HEK293 (cell line): ENCODE results near the gene GIT1.

Experiments
- CTCF ChIA-PET: fragments of 350-600 bp; formaldehyde crosslinking; extraction: SDS; loops from one replicate; lab custom pipeline; 2021; ENCODE audit warnings: antibody characterized with exemption; lab: Yijun Ruan, JAX
- POLR2A ChIA-PET: fragments of 300-600 bp; formaldehyde crosslinking; extraction: SDS; loops from one replicate; lab custom pipeline; 2020; ENCODE audit warnings: antibody characterized with exemption, inconsistent platforms; lab: Yijun Ruan, JAX
- H3K27ac ChIP-seq: fragments of 200-500 bp; sonication (Bioruptor generic); 2 replicates; pipeline ENCODE4 v1.5.1; 2014; ENCODE audit warnings: low read depth, low read length, control low read depth, inconsistent platforms; ENCODE audit errors: extremely low read depth
- H3K36me3 ChIP-seq, 2 experiments: fragments of 200-500 bp in 1 of 2; sonication (Bioruptor generic) in 1 of 2; 1 replicate in 1 of 2; 2 replicates in 1 of 2; pipeline ENCODE4 v1.5.1; 2014 to 2017; ENCODE audit warnings: inconsistent platforms in 2 of 2, low read length in 2 of 2; ENCODE audit not compliant: control insufficient read depth in 2 of 2, insufficient read depth in 1 of 2
- H3K4me1 ChIP-seq: fragments of 200-500 bp; sonication (Bioruptor generic); 2 replicates; pipeline ENCODE4 v1.5.1; 2014; ENCODE audit warnings: mild to moderate bottlenecking, low read length, inconsistent platforms; ENCODE audit not compliant: control insufficient read depth, insufficient read depth
- H3K4me3 ChIP-seq: 2 replicates; pipeline ENCODE4 v1.5.1; 2011; ENCODE audit warnings: low read depth, mild to moderate bottlenecking, control low read depth, low read length, moderate library complexity
- H3K9me3 ChIP-seq: fragments of 200-500 bp; sonication (Bioruptor generic); 2 replicates; pipeline ENCODE4 v1.5.1; 2014; ENCODE audit warnings: low read depth, low read length, inconsistent platforms; ENCODE audit not compliant: control insufficient read depth, insufficient read depth
- ATF2 ChIP-seq: fragments of 450-650 bp; formaldehyde crosslinking; IDR thresholded peaks from 2 replicates; pipeline ENCODE4 v1.5.1; 2016; ENCODE audit warnings: missing biosample characterization, missing genetic modification characterization, low read depth
- HIC1 ChIP-seq: fragments of 450-650 bp; formaldehyde crosslinking; IDR thresholded peaks from 2 replicates; pipeline ENCODE4 v1.5.1; 2016; ENCODE audit warnings: missing biosample characterization, missing genetic modification characterization
- HOXD13 ChIP-seq: sonication (generic); formaldehyde crosslinking; IDR thresholded peaks from 2 replicates; pipeline ENCODE4 v1.8.0; 2022; ENCODE audit warnings: missing genetic modification reagents, borderline replicate concordance
- SCRT2 ChIP-seq: fragments of 450-650 bp; formaldehyde crosslinking; IDR thresholded peaks from 2 replicates; pipeline ENCODE4 v1.5.1; 2016; ENCODE audit warnings: missing biosample characterization, missing genetic modification characterization
- SP2 ChIP-seq: fragments of 450-650 bp; formaldehyde crosslinking; IDR thresholded peaks from 2 replicates; pipeline ENCODE4 v1.5.1; 2016; ENCODE audit warnings: missing biosample characterization, missing genetic modification characterization
- TSHZ1 ChIP-seq: fragments of 450-650 bp; formaldehyde crosslinking; IDR thresholded peaks from 2 replicates; pipeline ENCODE4 v1.5.1; 2016; ENCODE audit warnings: missing biosample characterization, missing genetic modification characterization, borderline replicate concordance
- ZBTB20 ChIP-seq: fragments of 450-650 bp; formaldehyde crosslinking; IDR thresholded peaks from 2 replicates; pipeline ENCODE4 v1.5.1; 2016; ENCODE audit warnings: missing biosample characterization, missing genetic modification characterization
- ZBTB26 ChIP-seq: fragments of 450-650 bp; formaldehyde crosslinking; optimal IDR thresholded peaks from 2 replicates; pipeline ENCODE3; 2016; ENCODE audit warnings: missing biosample characterization, mild to moderate bottlenecking, missing genetic modification characterization
- ZBTB6 ChIP-seq: fragments of 450-650 bp; formaldehyde crosslinking; IDR thresholded peaks from 2 replicates; pipeline ENCODE4 v1.5.1; 2017; ENCODE audit warnings: missing biosample characterization, missing genetic modification characterization
- ZFP37 ChIP-seq: fragments of 450-650 bp; formaldehyde crosslinking; IDR thresholded peaks from 2 replicates; pipeline ENCODE4 v1.5.1; 2016; ENCODE audit warnings: missing biosample characterization, missing genetic modification characterization
- ZFP69B ChIP-seq: fragments of 450-650 bp; formaldehyde crosslinking; IDR thresholded peaks from 2 replicates; pipeline ENCODE4 v1.5.1; 2016; ENCODE audit warnings: missing biosample characterization, missing genetic modification characterization
- ZNF114 ChIP-seq: fragments of 450-650 bp; formaldehyde crosslinking; IDR thresholded peaks from 2 replicates; pipeline ENCODE4 v1.5.0; 2017; ENCODE audit warnings: missing biosample characterization, missing genetic modification characterization
- ZNF146 ChIP-seq: fragments of 450-650 bp; formaldehyde crosslinking; IDR thresholded peaks from 2 replicates; pipeline ENCODE4 v1.5.1; 2016; ENCODE audit warnings: missing biosample characterization, missing genetic modification characterization
- ZNF175 ChIP-seq: fragments of 450-650 bp; formaldehyde crosslinking; IDR thresholded peaks from 2 replicates; pipeline ENCODE4 v1.5.1; 2016; ENCODE audit warnings: missing biosample characterization, missing genetic modification characterization
- ZNF2 ChIP-seq: fragments of 450-650 bp; formaldehyde crosslinking; IDR thresholded peaks from 2 replicates; pipeline ENCODE4 v1.5.1; 2016; ENCODE audit warnings: missing biosample characterization, missing genetic modification characterization
- ZNF266 ChIP-seq: fragments of 450-650 bp; formaldehyde crosslinking; IDR thresholded peaks from 2 replicates; pipeline ENCODE4 v1.5.1; 2016; ENCODE audit warnings: missing biosample characterization, missing genetic modification characterization, low read depth
- ZNF335 ChIP-seq: fragments of 450-650 bp; formaldehyde crosslinking; conservative IDR thresholded peaks from 2 replicates; pipeline ENCODE4 v1.5.1; 2016; ENCODE audit warnings: missing biosample characterization, missing genetic modification characterization
- ZNF341 ChIP-seq: fragments of 450-650 bp; formaldehyde crosslinking; IDR thresholded peaks from 2 replicates; pipeline ENCODE4; 2016; ENCODE audit warnings: low read depth, missing biosample characterization, missing genetic modification characterization
- ZNF416 ChIP-seq: fragments of 450-650 bp; formaldehyde crosslinking; IDR thresholded peaks from 2 replicates; pipeline ENCODE4 v1.5.1; 2016; ENCODE audit warnings: missing biosample characterization, missing genetic modification characterization
- ZNF423 ChIP-seq: fragments of 450-650 bp; formaldehyde crosslinking; IDR thresholded peaks from 2 replicates; pipeline ENCODE4 v1.5.1; 2016; ENCODE audit warnings: missing biosample characterization, missing genetic modification characterization
- ZNF433 ChIP-seq: fragments of 450-650 bp; formaldehyde crosslinking; IDR thresholded peaks from 2 replicates; pipeline ENCODE4 v1.5.1; 2016; ENCODE audit warnings: missing biosample characterization, missing genetic modification characterization, low read depth
- ZNF692 ChIP-seq: fragments of 450-650 bp; formaldehyde crosslinking; IDR thresholded peaks from 2 replicates; pipeline ENCODE4 v1.5.1; 2016; ENCODE audit warnings: missing biosample characterization, missing genetic modification characterization
- ZNF707 ChIP-seq: fragments of 450-650 bp; formaldehyde crosslinking; IDR thresholded peaks from 2 replicates; pipeline ENCODE4 v1.5.1; 2016; ENCODE audit warnings: missing biosample characterization, missing genetic modification characterization
- ZNF776 ChIP-seq: fragments of 450-650 bp; formaldehyde crosslinking; IDR thresholded peaks from 2 replicates; pipeline ENCODE4 v1.5.0; 2017; ENCODE audit warnings: missing biosample characterization, missing genetic modification characterization, borderline replicate concordance
- ZSCAN30 ChIP-seq: fragments of 450-650 bp; IDR thresholded peaks from 2 replicates; pipeline ENCODE4 v1.5.1; 2018; ENCODE audit warnings: missing biosample characterization, mild to moderate bottlenecking, missing genetic modification characterization, moderate library complexity

The GIT1 gene

GRCh38 chr17:29567304-29567553 lies 22.2 kb downstream of the GIT1 start (continued):
- TF ChIP-seq ATF2 (tag by site-specific recombination), result no peak

- Histone ChIP-seq H3K9me3 (no peaks in the 10 kb centered on the region), H3K4me1 (peaks cover 13% of the 10 kb centered on the region), H3K36me3 (peaks cover 7 to 23% of the 10 kb centered on the region in 2 experiments), H3K4me3 (peak within 1 kb of the TSS; percentile 61), H3K27ac (peak within 1 kb of the TSS; percentile 87)
- ChIA-PET CTCF (interaction anchor here (0.6 to 4.6 kb wide), 11 partner anchors 15 to 1562 kb away, joined by 3 to 29 read pairs (median 4); partner anchors contain the start of genes ANKRD13B and MYO18A), POLR2A (interaction anchor here (1.0 to 4.6 kb wide), 7 partner anchors 10 to 443 kb away, joined by 3 to 28 read pairs (median 5); partner anchors contain the start of gene ANKRD13B)
- TF ChIP-seq ZFP69B (no peak), TSHZ1 (tag by site-specific recombination) (no peak), SP2 (tag by site-specific recombination) (peak; percentile 70), ZNF175 (tag by site-specific recombination) (no peak), ZNF266 (tag by site-specific recombination) (no peak), ZNF341 (tag by site-specific recombination) (peak; percentile 38; the same call in 1 of the 2 replicates), ZFP37 (tag by site-specific recombination) (no peak), ZNF146 (tag by site-specific recombination) (no peak), ZNF335 (peak; percentile 7; the same call in 1 of the 2 replicates), ZNF423 (tag by site-specific recombination) (0 out of 2 replicates have a peak, but pooled peaks have one; percentile 13), HOXD13 (no peak), ZBTB20 (peak; percentile 47), ZNF776 (tag by site-specific recombination) (no peak), ZBTB6 (tag by site-specific recombination) (0 out of 2 replicates have a peak, but pooled peaks have one; percentile 30), ZNF692 (tag by site-specific recombination) (peak; percentile 73), ZNF707 (no peak), HIC1 (tag by site-specific recombination) (no peak), ZBTB26 (tag by site-specific recombination) (peak; percentile 58), ZNF416 (no peak), SCRT2 (tag by site-specific recombination) (peak; percentile 97), ZNF433 (no peak), ZSCAN30 (tag by site-specific recombination) (0 out of 2 replicates have a peak, but pooled peaks have one; percentile 48), ZNF114 (tag by site-specific recombination) (no peak), ZNF2 (tag by site-specific recombination) (peak; percentile 34; the same call in 1 of the 2 replicates)
Observed at GRCh38 chr17:29566473-29567303, 22.8 kb downstream of the GIT1 start, which contains the start of gene ABHD15. Gene ABHD15 (minus strand): TSS chr17:29567037. CDS start chr17:29566966, 71 bp downstream.
